Measurements from ENCODE around the gene LBHD2. TPM values are rescaled to one million over a fixed set of nuclear protein-coding genes. Genes with fewer than 3 reads are reported as not detected.

The LBHD2 gene
- total RNA-seq, 6 experiments from 2014 or later = not detected

- Histone ChIP-seq H3K9me3 (no peaks in the 10 kb centered on the region), H3K4me3 (peak overlapping the region; percentile 60 to 74 (median 63)), H3K4me1 (peaks cover 0 to 61% (median 24%) of the 10 kb centered on the region in 4 donors), H3K27me3 (no peaks in the 10 kb centered on the region), H3K36me3 (peaks cover 0 to 2% (median 0%) of the 10 kb centered on the region in 4 donors), H3K27ac (peak overlapping the region in 1 of 3 donors; percentile 68)
- WGBS (ENCODE audit: insufficient coverage, low coverage, low lambda C conversion rate, missing lambda C conversion rate) = 80% methylated on average over 2 of the region's 5 CpGs
- TF ChIP-seq POLR2A (IDR thresholded peaks at IDR 0.05) (no peak), CTCF (IDR thresholded peaks at IDR 0.05) (no peak)
- ATAC-seq = no peak
- intact Hi-C loops (cut with DNase I) = no loop called here
- peak in 2 of 3 donors; percentile 35 to 58 for DNase-seq
Measured at GRCh38 chr14:103124501-103125001, 40.5 kb downstream of the LBHD2 start.

- DNase-seq = peak in 1 of 3 donors; percentile 49
- H3K36me3 ChIP-seq = peaks cover 0 to 5% (median 0%) of the 10 kb centered on the region in 4 donors
- H3K9me3 ChIP-seq = no peaks in the 10 kb centered on the region
- no peak for TF ChIP-seq CTCF (IDR thresholded peaks at IDR 0.05)
- no peak for TF ChIP-seq POLR2A (IDR thresholded peaks at IDR 0.05)
- intact Hi-C loops (cut with DNase I) = no loop called here
- H3K27me3 ChIP-seq = no peaks in the 10 kb centered on the region
- peaks cover 0 to 56% (median 24%) of the 10 kb centered on the region in 4 donors for H3K4me1 ChIP-seq
- 81% methylated on average over 5 of the region's 13 CpGs for WGBS (ENCODE audit: insufficient coverage, low coverage, low lambda C conversion rate, missing lambda C conversion rate)
- H3K4me3 ChIP-seq = peak overlapping the region in 1 of 3 donors; percentile 63
- ATAC-seq = no peak
- no peak overlapping the region for H3K27ac ChIP-seq
Measured at GRCh38 chr14:103125098-103126070, 41.4 kb downstream of the LBHD2 start.

GRCh38 chr14:103126088-103126872, 42.3 kb downstream of the LBHD2 start:
- Histone ChIP-seq H3K36me3 (peaks cover 0 to 5% (median 0%) of the 10 kb centered on the region in 4 donors), H3K4me1 (peaks cover 0 to 47% (median 20%) of the 10 kb centered on the region in 4 donors), H3K27ac (peak overlapping the region in 1 of 3 donors; percentile 40), H3K4me3 (peak overlapping the region; percentile 10 to 43 (median 21)), H3K9me3 (no peaks in the 10 kb centered on the region), H3K27me3 (no peaks in the 10 kb centered on the region)
- intact Hi-C loops (cut with DNase I) = no loop called here
- WGBS (ENCODE audit: insufficient coverage, low coverage, low lambda C conversion rate, missing lambda C conversion rate) = 77% methylated on average over 4 of the region's 22 CpGs
- no peak for TF ChIP-seq POLR2A (IDR thresholded peaks at IDR 0.05)
- TF ChIP-seq CTCF (IDR thresholded peaks at IDR 0.05) = no peak
- DNase-seq = peak in 1 of 3 donors; percentile 37
- ATAC-seq = no peak

GRCh38 chr14:103126873-103127304, 42.9 kb downstream of the LBHD2 start:
- 22% methylated on average over 13 of the region's 62 CpGs for WGBS (ENCODE audit: insufficient coverage, low coverage, low lambda C conversion rate, missing lambda C conversion rate)
- Histone ChIP-seq H3K9me3 (no peaks in the 10 kb centered on the region), H3K4me1 (peaks cover 0 to 42% (median 18%) of the 10 kb centered on the region in 4 donors), H3K27ac (peak overlapping the region in 1 of 3 donors; percentile 40), H3K27me3 (no peaks in the 10 kb centered on the region), H3K36me3 (peaks cover 0 to 5% (median 0%) of the 10 kb centered on the region in 4 donors), H3K4me3 (peak overlapping the region; percentile 10 to 43 (median 21))
- intact Hi-C loops (cut with DNase I) = no loop called here
- ATAC-seq = peak; percentile 24 to 68 (median 66)
- TF ChIP-seq CTCF (IDR thresholded peaks at IDR 0.05) (peak; percentile 8 to 55 (median 26)), POLR2A (IDR thresholded peaks at IDR 0.05) (peak; percentile 27)
- DNase-seq = peak; percentile 78 to 86 (median 81)

Data from right lobe of liver (tissue), 6 donors.